ENCODE measurements around the gene CACNA1B. TPM values are rescaled to one million over a fixed set of nuclear protein-coding genes. Genes with fewer than 3 reads are reported as not detected.
"Not testable (repeated sequence)": the region's sequence is repeated elsewhere in the genome, so short reads cannot be mapped to it uniquely, and the experiment has no call there.

The CACNA1B gene
- polyA plus RNA-seq, 1 donor from 2014 or later: not detected

- not testable (repeated sequence) for H3K36me3 Mint-ChIP-seq, H3K4me3 Mint-ChIP-seq, H3K27me3 Mint-ChIP-seq, H3K4me1 Mint-ChIP-seq, H3K27ac Mint-ChIP-seq, H3K9me3 Mint-ChIP-seq
Measured at GRCh38 chr9:138142528-138143244, 265.1 kb downstream of the CACNA1B start.

- not testable (repeated sequence) for H3K4me1 Mint-ChIP-seq, H3K4me3 Mint-ChIP-seq, H3K9me3 Mint-ChIP-seq, H3K36me3 Mint-ChIP-seq, H3K27ac Mint-ChIP-seq, H3K27me3 Mint-ChIP-seq
Measured at GRCh38 chr9:138143491-138143890, 265.9 kb downstream of the CACNA1B start.

- H3K4me1 Mint-ChIP-seq, H3K4me3 Mint-ChIP-seq, H3K36me3 Mint-ChIP-seq, H3K27me3 Mint-ChIP-seq, H3K27ac Mint-ChIP-seq, H3K9me3 Mint-ChIP-seq: not testable (repeated sequence)
Measured at GRCh38 chr9:138147556-138147955, 270.0 kb downstream of the CACNA1B start.

- Mint-ChIP-seq H3K4me3 (peak overlapping the region; percentile 68 to 90 (median 86)), H3K27ac (peak overlapping the region in 2 of 3 donors; percentile 39 to 78)
- H3K9me3 Mint-ChIP-seq, H3K27me3 Mint-ChIP-seq, H3K36me3 Mint-ChIP-seq, H3K4me1 Mint-ChIP-seq: not testable (repeated sequence)
Measured at GRCh38 chr9:138149672-138150656, 272.4 kb downstream of the CACNA1B start.

- not testable (repeated sequence) for H3K4me1 Mint-ChIP-seq, H3K27me3 Mint-ChIP-seq, H3K36me3 Mint-ChIP-seq, H3K27ac Mint-ChIP-seq, H3K9me3 Mint-ChIP-seq, H3K4me3 Mint-ChIP-seq
Measured at GRCh38 chr9:138155788-138156187, 278.2 kb downstream of the CACNA1B start.

- not testable (repeated sequence) for H3K9me3 Mint-ChIP-seq, H3K27ac Mint-ChIP-seq, H3K36me3 Mint-ChIP-seq, H3K4me3 Mint-ChIP-seq, H3K27me3 Mint-ChIP-seq, H3K4me1 Mint-ChIP-seq
Measured at GRCh38 chr9:138166793-138167192, 289.2 kb downstream of the CACNA1B start.
